ENCODE measurements around the gene GALNT17. TPM values are rescaled to one million over a fixed set of nuclear protein-coding genes. Genes with fewer than 3 reads are reported as not detected.

The GALNT17 gene
- polyA plus RNA-seq, 2 donors = 1.7 to 6.1 TPM

GRCh38 chr7:71430246-71430645, 298.3 kb downstream of the GALNT17 start:
- H3K27me3 ChIP-seq (ENCODE audit: control insufficient read depth in 1 of 2, insufficient read depth in 2 of 2, low read length in 2 of 2) = no peaks in the 10 kb centered on the region
- no peak overlapping the region for H3K27ac ChIP-seq (ENCODE audit: low read depth in 2 of 2, low read length in 1 of 2)
- no peaks in the 10 kb centered on the region for H3K4me1 ChIP-seq (ENCODE audit: control insufficient read depth in 2 of 2, insufficient read depth in 2 of 2, low read length in 1 of 2)
- H3K36me3 ChIP-seq (ENCODE audit: control insufficient read depth in 2 of 2, insufficient read depth in 2 of 2, low read length in 1 of 2) = no peaks in the 10 kb centered on the region
- no peak overlapping the region for H3K4me3 ChIP-seq (ENCODE audit: low read depth in 1 of 2, low read length in 2 of 2)
- 69 to 79% methylated on average over 1 of the region's 1 CpG for WGBS, 2 donors
- no peaks in the 10 kb centered on the region for H3K9me3 ChIP-seq (ENCODE audit: control insufficient read depth in 2 of 2, insufficient read depth in 1 of 2, low read depth in 1 of 2, low read length in 1 of 2)

GRCh38 chr7:71439321-71439720, 307.4 kb downstream of the GALNT17 start:
- WGBS, 2 donors = 85 to 86% methylated on average over 7 of the region's 7 CpGs
- peaks cover 0 to 2% of the 10 kb centered on the region in 2 donors for H3K9me3 ChIP-seq (ENCODE audit: control insufficient read depth in 2 of 2, insufficient read depth in 1 of 2, low read depth in 1 of 2, low read length in 1 of 2)
- no peaks in the 10 kb centered on the region for H3K27me3 ChIP-seq (ENCODE audit: control insufficient read depth in 1 of 2, insufficient read depth in 2 of 2, low read length in 2 of 2)
- H3K4me1 ChIP-seq (ENCODE audit: control insufficient read depth in 2 of 2, insufficient read depth in 2 of 2, low read length in 1 of 2) = no peaks in the 10 kb centered on the region
- no peak overlapping the region for H3K4me3 ChIP-seq (ENCODE audit: low read depth in 1 of 2, low read length in 2 of 2)
- H3K27ac ChIP-seq (ENCODE audit: low read depth in 2 of 2, low read length in 1 of 2) = no peak overlapping the region
- H3K36me3 ChIP-seq (ENCODE audit: control insufficient read depth in 2 of 2, insufficient read depth in 2 of 2, low read length in 1 of 2) = no peaks in the 10 kb centered on the region

GRCh38 chr7:71442492-71443190, 310.7 kb downstream of the GALNT17 start:
- Histone ChIP-seq H3K4me3 (ENCODE audit: low read depth in 1 of 2, low read length in 2 of 2) (no peak overlapping the region), H3K9me3 (ENCODE audit: control insufficient read depth in 2 of 2, insufficient read depth in 1 of 2, low read depth in 1 of 2, low read length in 1 of 2) (no peaks in the 10 kb centered on the region), H3K4me1 (ENCODE audit: control insufficient read depth in 2 of 2, insufficient read depth in 2 of 2, low read length in 1 of 2) (no peaks in the 10 kb centered on the region), H3K27ac (ENCODE audit: low read depth in 2 of 2, low read length in 1 of 2) (no peak overlapping the region), H3K36me3 (ENCODE audit: control insufficient read depth in 2 of 2, insufficient read depth in 2 of 2, low read length in 1 of 2) (no peaks in the 10 kb centered on the region), H3K27me3 (ENCODE audit: control insufficient read depth in 1 of 2, insufficient read depth in 2 of 2, low read length in 2 of 2) (no peaks in the 10 kb centered on the region)
- WGBS, 2 donors = 57 to 63% methylated on average over 11 of the region's 11 CpGs

GRCh38 chr7:71443191-71443530, 311.2 kb downstream of the GALNT17 start:
- Histone ChIP-seq H3K27me3 (ENCODE audit: control insufficient read depth in 1 of 2, insufficient read depth in 2 of 2, low read length in 2 of 2) (no peaks in the 10 kb centered on the region), H3K4me1 (ENCODE audit: control insufficient read depth in 2 of 2, insufficient read depth in 2 of 2, low read length in 1 of 2) (no peaks in the 10 kb centered on the region), H3K36me3 (ENCODE audit: control insufficient read depth in 2 of 2, insufficient read depth in 2 of 2, low read length in 1 of 2) (no peaks in the 10 kb centered on the region), H3K9me3 (ENCODE audit: control insufficient read depth in 2 of 2, insufficient read depth in 1 of 2, low read depth in 1 of 2, low read length in 1 of 2) (no peaks in the 10 kb centered on the region), H3K27ac (ENCODE audit: low read depth in 2 of 2, low read length in 1 of 2) (no peak overlapping the region), H3K4me3 (ENCODE audit: low read depth in 1 of 2, low read length in 2 of 2) (no peak overlapping the region)
- WGBS, 2 donors = 63 to 70% methylated on average over 6 of the region's 6 CpGs

GRCh38 chr7:71444130-71444529, 312.2 kb downstream of the GALNT17 start:
- Histone ChIP-seq H3K27ac (ENCODE audit: low read depth in 2 of 2, low read length in 1 of 2) (no peak overlapping the region), H3K9me3 (ENCODE audit: control insufficient read depth in 2 of 2, insufficient read depth in 1 of 2, low read depth in 1 of 2, low read length in 1 of 2) (no peaks in the 10 kb centered on the region), H3K27me3 (ENCODE audit: control insufficient read depth in 1 of 2, insufficient read depth in 2 of 2, low read length in 2 of 2) (no peaks in the 10 kb centered on the region), H3K36me3 (ENCODE audit: control insufficient read depth in 2 of 2, insufficient read depth in 2 of 2, low read length in 1 of 2) (no peaks in the 10 kb centered on the region), H3K4me3 (ENCODE audit: low read depth in 1 of 2, low read length in 2 of 2) (no peak overlapping the region), H3K4me1 (ENCODE audit: control insufficient read depth in 2 of 2, insufficient read depth in 2 of 2, low read length in 1 of 2) (no peaks in the 10 kb centered on the region)
- 90 to 99% methylated on average over 4 of the region's 4 CpGs for WGBS, 2 donors

GRCh38 chr7:71453630-71454029, 321.7 kb downstream of the GALNT17 start:
- Histone ChIP-seq H3K4me3 (ENCODE audit: low read depth in 1 of 2, low read length in 2 of 2) (no peak overlapping the region), H3K4me1 (ENCODE audit: control insufficient read depth in 2 of 2, insufficient read depth in 2 of 2, low read length in 1 of 2) (no peaks in the 10 kb centered on the region), H3K27me3 (ENCODE audit: control insufficient read depth in 1 of 2, insufficient read depth in 2 of 2, low read length in 2 of 2) (no peaks in the 10 kb centered on the region), H3K9me3 (ENCODE audit: control insufficient read depth in 2 of 2, insufficient read depth in 1 of 2, low read depth in 1 of 2, low read length in 1 of 2) (no peaks in the 10 kb centered on the region), H3K27ac (ENCODE audit: low read depth in 2 of 2, low read length in 1 of 2) (no peak overlapping the region), H3K36me3 (ENCODE audit: control insufficient read depth in 2 of 2, insufficient read depth in 2 of 2, low read length in 1 of 2) (no peaks in the 10 kb centered on the region)
- WGBS, 2 donors = 91 to 92% methylated on average over 2 of the region's 2 CpGs

GRCh38 chr7:71454981-71455380, 323.0 kb downstream of the GALNT17 start:
- no peak overlapping the region for H3K4me3 ChIP-seq (ENCODE audit: low read depth in 1 of 2, low read length in 2 of 2)
- H3K27me3 ChIP-seq (ENCODE audit: control insufficient read depth in 1 of 2, insufficient read depth in 2 of 2, low read length in 2 of 2) = no peaks in the 10 kb centered on the region
- H3K36me3 ChIP-seq (ENCODE audit: control insufficient read depth in 2 of 2, insufficient read depth in 2 of 2, low read length in 1 of 2) = no peaks in the 10 kb centered on the region
- H3K4me1 ChIP-seq (ENCODE audit: control insufficient read depth in 2 of 2, insufficient read depth in 2 of 2, low read length in 1 of 2) = no peaks in the 10 kb centered on the region
- H3K27ac ChIP-seq (ENCODE audit: low read depth in 2 of 2, low read length in 1 of 2) = no peak overlapping the region
- no peaks in the 10 kb centered on the region for H3K9me3 ChIP-seq (ENCODE audit: control insufficient read depth in 2 of 2, insufficient read depth in 1 of 2, low read depth in 1 of 2, low read length in 1 of 2)

GRCh38 chr7:71457021-71457420, 325.1 kb downstream of the GALNT17 start:
- no peaks in the 10 kb centered on the region for H3K27me3 ChIP-seq (ENCODE audit: control insufficient read depth in 1 of 2, insufficient read depth in 2 of 2, low read length in 2 of 2)
- no peak overlapping the region for H3K27ac ChIP-seq (ENCODE audit: low read depth in 2 of 2, low read length in 1 of 2)
- 72 to 74% methylated on average over 4 of the region's 4 CpGs for WGBS, 2 donors
- no peaks in the 10 kb centered on the region for H3K9me3 ChIP-seq (ENCODE audit: control insufficient read depth in 2 of 2, insufficient read depth in 1 of 2, low read depth in 1 of 2, low read length in 1 of 2)
- no peak overlapping the region for H3K4me3 ChIP-seq (ENCODE audit: low read depth in 1 of 2, low read length in 2 of 2)
- H3K4me1 ChIP-seq (ENCODE audit: control insufficient read depth in 2 of 2, insufficient read depth in 2 of 2, low read length in 1 of 2) = no peaks in the 10 kb centered on the region
- H3K36me3 ChIP-seq (ENCODE audit: control insufficient read depth in 2 of 2, insufficient read depth in 2 of 2, low read length in 1 of 2) = no peaks in the 10 kb centered on the region

GRCh38 chr7:71457846-71458590, 326.1 kb downstream of the GALNT17 start:
- H3K27ac ChIP-seq (ENCODE audit: low read depth in 2 of 2, low read length in 1 of 2) = no peak overlapping the region
- no peaks in the 10 kb centered on the region for H3K36me3 ChIP-seq (ENCODE audit: control insufficient read depth in 2 of 2, insufficient read depth in 2 of 2, low read length in 1 of 2)
- H3K4me3 ChIP-seq (ENCODE audit: low read depth in 1 of 2, low read length in 2 of 2) = no peak overlapping the region
- no peaks in the 10 kb centered on the region for H3K27me3 ChIP-seq (ENCODE audit: control insufficient read depth in 1 of 2, insufficient read depth in 2 of 2, low read length in 2 of 2)
- no peaks in the 10 kb centered on the region for H3K9me3 ChIP-seq (ENCODE audit: control insufficient read depth in 2 of 2, insufficient read depth in 1 of 2, low read depth in 1 of 2, low read length in 1 of 2)
- 50 to 54% methylated on average over 9 of the region's 9 CpGs for WGBS, 2 donors
- no peaks in the 10 kb centered on the region for H3K4me1 ChIP-seq (ENCODE audit: control insufficient read depth in 2 of 2, insufficient read depth in 2 of 2, low read length in 1 of 2)

GRCh38 chr7:71459132-71459531, 327.2 kb downstream of the GALNT17 start:
- Histone ChIP-seq H3K4me3 (ENCODE audit: low read depth in 1 of 2, low read length in 2 of 2) (no peak overlapping the region), H3K4me1 (ENCODE audit: control insufficient read depth in 2 of 2, insufficient read depth in 2 of 2, low read length in 1 of 2) (no peaks in the 10 kb centered on the region), H3K9me3 (ENCODE audit: control insufficient read depth in 2 of 2, insufficient read depth in 1 of 2, low read depth in 1 of 2, low read length in 1 of 2) (no peaks in the 10 kb centered on the region), H3K27me3 (ENCODE audit: control insufficient read depth in 1 of 2, insufficient read depth in 2 of 2, low read length in 2 of 2) (no peaks in the 10 kb centered on the region), H3K36me3 (ENCODE audit: control insufficient read depth in 2 of 2, insufficient read depth in 2 of 2, low read length in 1 of 2) (no peaks in the 10 kb centered on the region), H3K27ac (ENCODE audit: low read depth in 2 of 2, low read length in 1 of 2) (no peak overlapping the region)
